ENCODE data around the gene CLDN5.

- TF ChIP-seq CTCF (conservative IDR thresholded peaks at IDR 0.05; ENCODE audit: low read depth, low read length) (peak; percentile 28), POLR2A (IDR thresholded peaks at IDR 0.05; ENCODE audit: low read depth, low read length) (no peak), USF2 (IDR thresholded peaks at IDR 0.05; ENCODE audit: low read depth, low read length) (no peak), ELK1 (IDR thresholded peaks at IDR 0.05; ENCODE audit: borderline replicate concordance, low read depth, low read length) (no peak), BHLHE40 (IDR thresholded peaks at IDR 0.05; ENCODE audit: low read depth, low read length) (no peak), MAZ (IDR thresholded peaks at IDR 0.05; ENCODE audit: borderline replicate concordance, low read depth, low read length) (no peak)
Measured at GRCh38 chr22:19477321-19478044, 46.7 kb downstream of the CLDN5 start.
